Loucy (cell line): Measurements from ENCODE around the gene ARHGEF12.

Source experiments
- H2AFZ ChIP-seq: fragments of 200-600 bp; sonication (generic); 2 replicates; pipeline ENCODE4 v1.6.0; 2016; ENCODE audit warnings: antibody characterized with exemption, mild to moderate bottlenecking, low read length, moderate library complexity
- H3F3A ChIP-seq: fragments of 200-600 bp; 2 replicates; pipeline ENCODE4 v1.6.0; 2016; ENCODE audit warnings: antibody characterized with exemption, low read depth, mild to moderate bottlenecking
- H3K27me3 ChIP-seq: fragments of 200-600 bp; sonication (generic); 2 replicates; pipeline ENCODE4 v1.6.1; 2014; ENCODE audit warnings: low read length, mild to moderate bottlenecking; ENCODE audit not compliant: insufficient read depth, poor library complexity, severe bottlenecking
- H3K36me3 ChIP-seq: fragments of 200-600 bp; sonication (generic); 2 replicates; pipeline ENCODE4 v1.6.1; 2016; ENCODE audit warnings: low read length; ENCODE audit not compliant: insufficient read depth
- H3K4me1 ChIP-seq: fragments of 200-600 bp; sonication (generic); 2 replicates; pipeline ENCODE4 v1.5.1; 2014; ENCODE audit warnings: low read length, mild to moderate bottlenecking; ENCODE audit not compliant: insufficient read depth, poor library complexity, severe bottlenecking
- H3K4me2 ChIP-seq: fragments of 200-600 bp; sonication (generic); 2 replicates; pipeline ENCODE4 v1.6.0; 2014; ENCODE audit warnings: antibody characterized with exemption, low read length, low read depth, mild to moderate bottlenecking; ENCODE audit not compliant: poor library complexity, severe bottlenecking
- H3K4me3 ChIP-seq: fragments of 200-600 bp; sonication (generic); 2 replicates; pipeline ENCODE4 v1.5.1; 2014; ENCODE audit warnings: low read length, mild to moderate bottlenecking, mixed read lengths; ENCODE audit not compliant: poor library complexity, severe bottlenecking
- H3K79me2 ChIP-seq: fragments of 200-600 bp; sonication (generic); 2 replicates; pipeline ENCODE4 v1.6.1; 2014; ENCODE audit warnings: low read length; ENCODE audit not compliant: insufficient read depth
- H3K9ac ChIP-seq: fragments of 200-600 bp; sonication (generic); 2 replicates; pipeline ENCODE4 v1.6.0; 2014; ENCODE audit warnings: mild to moderate bottlenecking, low read depth, low read length, moderate library complexity; ENCODE audit not compliant: poor library complexity, severe bottlenecking
- H3K9me2 ChIP-seq: fragments of 200-600 bp; sonication (generic); replicated peaks from 2 replicates; pipeline ENCODE4 v1.6.1; 2016; ENCODE audit warnings: low read depth, low read length, mixed read lengths
- H3K9me3 ChIP-seq: fragments of 200-600 bp; sonication (generic); 2 replicates; pipeline ENCODE4 v1.6.1; 2014; ENCODE audit warnings: mild to moderate bottlenecking, antibody characterized with exemption, low read length, low read depth; ENCODE audit not compliant: insufficient read depth
- H4K20me1 ChIP-seq: fragments of 200-600 bp; sonication (generic); 2 replicates; pipeline ENCODE4 v1.6.0; 2014; ENCODE audit warnings: antibody characterized with exemption, low read length, mild to moderate bottlenecking; ENCODE audit not compliant: insufficient read depth, poor library complexity, severe bottlenecking
- EZH2phosphoT487 ChIP-seq: fragments of 200-600 bp; IDR thresholded peaks from 2 replicates; pipeline ENCODE4 v1.6.1; 2018; ENCODE audit warnings: antibody characterized with exemption, mild to moderate bottlenecking, moderate library complexity, borderline replicate concordance
- TF ChIP-seq, protein P1 (sequence below): fragments of 200-600 bp; sonication (generic); conservative IDR thresholded peaks from 2 replicates; pipeline ENCODE4 v1.5.1; 2014; ENCODE audit warnings: mild to moderate bottlenecking, antibody characterized with exemption, low read length

The ARHGEF12 gene

DNA sequence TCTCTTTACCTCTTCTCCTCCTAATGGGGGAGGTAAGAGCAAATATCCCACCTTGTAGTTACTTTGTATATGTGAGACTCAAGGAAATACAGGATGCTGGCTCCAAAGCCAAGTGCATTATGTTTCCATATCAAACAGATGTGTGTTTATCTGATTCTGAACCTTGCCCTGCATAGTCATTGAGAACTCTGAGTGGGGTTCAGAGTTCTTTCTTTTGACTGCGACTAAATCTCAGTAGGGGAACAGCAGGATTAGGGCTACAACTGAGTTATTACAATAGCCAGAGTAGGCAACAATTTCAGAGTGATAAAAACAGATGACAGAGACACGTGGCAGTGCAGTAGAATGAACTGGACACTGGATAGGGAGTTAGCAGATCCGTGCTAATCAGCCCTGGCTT is 45.3 kb upstream of the ARHGEF12 start:
- H3F3A ChIP-seq: no peaks in the 10 kb centered on the region
- TF ChIP-seq, protein P1, sequence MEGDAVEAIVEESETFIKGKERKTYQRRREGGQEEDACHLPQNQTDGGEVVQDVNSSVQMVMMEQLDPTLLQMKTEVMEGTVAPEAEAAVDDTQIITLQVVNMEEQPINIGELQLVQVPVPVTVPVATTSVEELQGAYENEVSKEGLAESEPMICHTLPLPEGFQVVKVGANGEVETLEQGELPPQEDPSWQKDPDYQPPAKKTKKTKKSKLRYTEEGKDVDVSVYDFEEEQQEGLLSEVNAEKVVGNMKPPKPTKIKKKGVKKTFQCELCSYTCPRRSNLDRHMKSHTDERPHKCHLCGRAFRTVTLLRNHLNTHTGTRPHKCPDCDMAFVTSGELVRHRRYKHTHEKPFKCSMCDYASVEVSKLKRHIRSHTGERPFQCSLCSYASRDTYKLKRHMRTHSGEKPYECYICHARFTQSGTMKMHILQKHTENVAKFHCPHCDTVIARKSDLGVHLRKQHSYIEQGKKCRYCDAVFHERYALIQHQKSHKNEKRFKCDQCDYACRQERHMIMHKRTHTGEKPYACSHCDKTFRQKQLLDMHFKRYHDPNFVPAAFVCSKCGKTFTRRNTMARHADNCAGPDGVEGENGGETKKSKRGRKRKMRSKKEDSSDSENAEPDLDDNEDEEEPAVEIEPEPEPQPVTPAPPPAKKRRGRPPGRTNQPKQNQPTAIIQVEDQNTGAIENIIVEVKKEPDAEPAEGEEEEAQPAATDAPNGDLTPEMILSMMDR: no peak
- TF ChIP-seq EZH2phosphoT487: no peak
- no peaks in the 10 kb centered on the region for H3K9me3 ChIP-seq
- peaks cover 6% of the 10 kb centered on the region for H3K27me3 ChIP-seq
- H3K36me3 ChIP-seq: no peaks in the 10 kb centered on the region
- no peak overlapping the region for H3K9ac ChIP-seq
- no peak overlapping the region for H3K4me3 ChIP-seq
- no peaks in the 10 kb centered on the region for H3K9me2 ChIP-seq
- no peak overlapping the region for H3K4me2 ChIP-seq
- H2AFZ ChIP-seq: no peak overlapping the region
- H3K4me1 ChIP-seq: peaks cover 3% of the 10 kb centered on the region
- no peaks in the 10 kb centered on the region for H4K20me1 ChIP-seq
- no peaks in the 10 kb centered on the region for H3K79me2 ChIP-seq

DNA sequence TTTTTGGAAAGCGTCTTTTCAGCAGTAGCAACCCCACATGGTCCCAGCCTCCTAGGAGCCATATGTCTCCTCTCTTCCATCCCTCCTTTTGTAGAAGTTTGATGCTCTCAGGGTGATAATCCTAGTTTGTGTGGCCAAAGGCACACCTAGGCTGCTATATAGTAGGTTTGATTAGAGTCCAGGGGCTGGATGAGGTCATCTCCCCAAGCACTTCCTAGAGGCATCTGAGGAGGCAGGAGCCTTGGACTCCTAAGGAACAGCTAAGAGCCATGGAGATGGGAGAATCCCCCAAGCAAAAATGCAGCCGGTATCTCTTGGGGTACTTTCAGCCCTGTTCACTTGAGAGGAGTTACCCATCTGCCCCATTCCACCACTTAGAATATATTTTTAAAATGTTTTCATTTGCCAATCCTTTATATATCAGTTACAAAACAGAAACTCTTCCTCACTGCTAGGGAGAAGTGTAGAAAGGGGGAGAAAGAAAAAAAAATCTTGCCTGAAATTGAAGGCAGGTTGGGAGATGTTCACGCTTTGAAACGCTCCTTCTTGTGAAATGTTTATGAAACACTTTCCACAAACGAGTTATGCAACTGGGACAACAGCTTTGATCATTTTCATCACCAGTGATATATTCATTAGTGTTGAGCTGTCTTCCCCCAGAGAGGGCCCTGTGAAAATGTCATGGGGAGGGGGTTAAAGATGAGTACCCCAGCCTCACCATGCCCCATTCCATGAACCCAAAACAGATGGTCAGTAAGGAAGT is 43.0 kb upstream of the ARHGEF12 start:
- Histone ChIP-seq H3F3A (no peaks in the 10 kb centered on the region), H3K36me3 (no peaks in the 10 kb centered on the region), H3K4me3 (no peak overlapping the region), H3K9me3 (no peaks in the 10 kb centered on the region), H3K9ac (no peak overlapping the region), H4K20me1 (no peaks in the 10 kb centered on the region), H3K79me2 (no peaks in the 10 kb centered on the region), H3K4me1 (peaks cover 3% of the 10 kb centered on the region), H2AFZ (no peak overlapping the region), H3K9me2 (no peaks in the 10 kb centered on the region), H3K27me3 (peaks cover 6% of the 10 kb centered on the region), H3K4me2 (no peak overlapping the region)
- TF ChIP-seq, protein P1: no peak
- TF ChIP-seq EZH2phosphoT487: no peak

DNA sequence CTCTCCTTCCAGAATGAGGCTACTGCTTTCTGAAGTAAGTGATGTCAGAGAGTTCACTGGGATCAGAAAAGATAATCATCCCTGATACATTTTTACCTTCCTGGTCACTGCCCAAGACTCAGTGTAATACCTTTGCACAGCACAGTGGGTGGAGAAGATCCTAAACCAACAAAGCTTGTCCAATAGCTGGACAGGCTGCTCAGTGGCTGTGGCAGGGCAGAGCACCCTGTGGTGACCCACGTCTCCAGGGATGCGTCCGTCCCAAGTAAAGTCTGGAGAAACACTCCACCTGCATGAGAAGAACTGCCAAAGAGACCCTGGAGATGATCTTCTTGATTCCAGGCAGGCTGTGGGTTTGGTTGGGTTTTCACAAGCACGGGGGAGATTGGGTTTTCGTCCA is 42.1 kb upstream of the ARHGEF12 start:
- H3K36me3 ChIP-seq: no peaks in the 10 kb centered on the region
- no peak for TF ChIP-seq EZH2phosphoT487
- TF ChIP-seq, protein P1: no peak
- no peak overlapping the region for H3K4me3 ChIP-seq
- no peak overlapping the region for H2AFZ ChIP-seq
- H3K9me2 ChIP-seq: no peaks in the 10 kb centered on the region
- H3F3A ChIP-seq: no peaks in the 10 kb centered on the region
- peaks cover 3% of the 10 kb centered on the region for H3K4me1 ChIP-seq
- H3K4me2 ChIP-seq: no peak overlapping the region
- no peaks in the 10 kb centered on the region for H4K20me1 ChIP-seq
- no peak overlapping the region for H3K9ac ChIP-seq
- no peaks in the 10 kb centered on the region for H3K9me3 ChIP-seq
- H3K27me3 ChIP-seq: peaks cover 6% of the 10 kb centered on the region
- H3K79me2 ChIP-seq: no peaks in the 10 kb centered on the region
